ENCODE data around the gene SUMO3. TPM values are rescaled to one million over a fixed set of nuclear protein-coding genes. Genes with fewer than 3 reads are reported as not detected.

SUMO3 gene
- total RNA-seq, 1 donor from 2014 or later = 66.0 TPM

DNA sequence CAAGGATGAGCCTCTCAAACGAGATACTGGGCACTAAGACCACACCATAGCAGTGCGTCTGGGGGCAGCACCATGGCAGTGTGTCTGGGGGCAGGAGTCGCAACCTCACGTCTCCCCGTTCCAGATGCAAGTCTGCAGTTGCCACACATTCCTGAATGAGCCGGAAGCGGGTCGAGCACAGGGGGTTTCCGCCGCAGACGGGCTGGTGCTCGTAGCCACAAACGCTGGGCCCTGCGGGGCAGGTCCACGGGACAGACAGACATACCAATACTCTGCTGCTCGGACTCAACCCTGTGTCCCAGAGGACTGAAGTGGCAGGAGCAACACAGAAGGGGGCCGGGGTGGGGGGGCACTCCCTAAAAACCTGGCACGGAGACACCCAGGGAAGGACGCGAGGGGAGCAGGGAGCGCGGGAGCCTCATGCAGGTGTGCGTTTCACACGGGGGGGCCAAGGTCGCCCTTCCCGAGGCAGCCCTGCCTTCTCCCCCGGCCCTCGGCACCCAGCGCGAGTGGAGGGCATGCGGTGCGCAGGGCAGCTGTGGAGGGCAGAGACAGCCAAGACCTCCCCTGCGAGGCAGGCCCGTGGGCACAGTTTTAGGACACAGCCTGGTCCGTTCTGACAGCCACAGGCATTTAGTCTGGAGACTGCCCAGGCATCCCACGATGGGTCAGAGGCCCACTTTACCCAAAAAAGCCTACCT is 31.1 kb upstream of the SUMO3 start:
- intact Hi-C loops (cut with DNase I) = no loop called here
- DNase-seq (ENCODE audit: low spot score) = no peak

- intact Hi-C loops (cut with DNase I) = no loop called here
- DNase-seq (ENCODE audit: low spot score) = no peak
Measured at GRCh38 chr21:44847261-44848056, 29.6 kb upstream of the SUMO3 start.

- intact Hi-C loops (cut with DNase I) = no loop called here
- DNase-seq (ENCODE audit: low spot score) = peak; percentile 83
Measured at GRCh38 chr21:44846485-44847260, 28.8 kb upstream of the SUMO3 start.

GRCh38 chr21:44846224-44846484 is 28.3 kb upstream of the SUMO3 start:
- intact Hi-C loops (cut with DNase I) = no loop called here
- no peak for DNase-seq (ENCODE audit: low spot score)

GRCh38 chr21:44845418-44846223 is 27.8 kb upstream of the SUMO3 start:
- intact Hi-C loops (cut with DNase I) = no loop called here
- peak; percentile 87 for DNase-seq (ENCODE audit: low spot score)

GRCh38 chr21:44844256-44844655 is 26.4 kb upstream of the SUMO3 start:
- intact Hi-C loops (cut with DNase I) = no loop called here
- DNase-seq (ENCODE audit: low spot score) = no peak

DNA sequence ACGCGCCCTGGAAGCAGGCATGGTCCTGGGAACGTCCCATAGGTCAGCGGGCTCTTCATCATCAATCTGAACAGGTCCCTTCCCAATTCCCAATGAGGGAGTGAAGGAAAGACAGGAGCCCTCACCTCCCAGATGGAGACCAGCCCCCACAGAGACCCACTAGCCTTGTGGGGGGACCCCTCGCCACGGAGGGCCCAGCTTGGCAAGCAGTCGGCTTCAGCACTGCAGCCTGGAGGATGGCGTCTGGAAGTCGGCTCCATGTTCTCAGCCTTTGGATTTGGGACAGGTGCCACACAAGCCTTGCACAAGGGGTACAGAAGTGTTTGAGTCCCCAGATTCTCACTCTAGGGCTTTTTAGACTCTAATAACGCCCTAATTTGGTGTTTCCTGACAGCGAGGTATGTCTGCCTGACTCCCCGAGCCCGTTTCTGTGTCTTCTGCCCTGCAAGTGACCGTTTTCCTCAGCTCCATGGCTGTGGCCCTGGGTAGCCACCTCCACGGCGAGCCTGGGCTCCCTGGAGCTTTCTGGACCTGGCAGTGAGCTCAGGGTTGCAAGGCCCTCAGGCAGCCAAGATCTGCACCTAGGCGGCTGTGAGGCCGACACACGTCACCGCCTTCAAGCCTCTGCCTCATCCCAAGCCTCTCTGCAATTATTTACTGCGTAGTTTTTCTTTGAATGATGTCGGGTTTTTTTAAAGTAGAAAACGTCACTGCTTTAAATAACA is 25.0 kb upstream of the SUMO3 start:
- intact Hi-C loops (cut with DNase I) = no loop called here
- no peak for DNase-seq (ENCODE audit: low spot score)

GRCh38 chr21:44842087-44842486 is 24.2 kb upstream of the SUMO3 start:
- intact Hi-C loops (cut with DNase I) = no loop called here
- no peak for DNase-seq (ENCODE audit: low spot score)

DNA sequence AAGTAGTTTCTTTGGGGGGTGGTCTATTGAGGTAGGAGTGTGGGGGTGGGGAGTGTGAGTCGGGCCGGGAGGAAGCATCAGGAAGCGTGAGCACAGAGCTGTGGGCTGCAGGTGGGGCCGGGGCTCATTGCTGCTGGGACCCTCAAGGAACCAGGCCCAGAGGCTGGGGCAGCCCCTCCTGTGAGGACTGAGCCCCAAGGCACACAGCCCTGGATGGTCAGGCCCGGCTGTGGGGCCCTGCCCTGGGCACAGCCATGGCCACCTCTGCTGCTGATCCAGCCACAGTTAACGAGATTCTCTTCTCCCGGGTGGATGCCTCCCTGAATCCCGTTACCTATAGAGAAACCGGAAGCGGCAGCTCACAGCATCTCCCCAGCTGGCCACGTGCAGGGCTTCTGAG is 22.9 kb upstream of the SUMO3 start:
- intact Hi-C loops (cut with DNase I) = no loop called here
- no peak for DNase-seq (ENCODE audit: low spot score)

- DNase-seq (ENCODE audit: low spot score) = no peak
- intact Hi-C loops (cut with DNase I) = no loop called here
Measured at GRCh38 chr21:44838951-44839350, 21.1 kb upstream of the SUMO3 start.

- intact Hi-C loops (cut with DNase I) = no loop called here
- no peak for DNase-seq (ENCODE audit: low spot score)
Measured at GRCh38 chr21:44838039-44838895, 20.4 kb upstream of the SUMO3 start.

GRCh38 chr21:44837537-44837936 is 19.7 kb upstream of the SUMO3 start:
- intact Hi-C loops (cut with DNase I) = no loop called here
- no peak for DNase-seq (ENCODE audit: low spot score)

GRCh38 chr21:44836666-44837471 is 19.0 kb upstream of the SUMO3 start:
- intact Hi-C loops (cut with DNase I) = no loop called here
- no peak for DNase-seq (ENCODE audit: low spot score)

DNA sequence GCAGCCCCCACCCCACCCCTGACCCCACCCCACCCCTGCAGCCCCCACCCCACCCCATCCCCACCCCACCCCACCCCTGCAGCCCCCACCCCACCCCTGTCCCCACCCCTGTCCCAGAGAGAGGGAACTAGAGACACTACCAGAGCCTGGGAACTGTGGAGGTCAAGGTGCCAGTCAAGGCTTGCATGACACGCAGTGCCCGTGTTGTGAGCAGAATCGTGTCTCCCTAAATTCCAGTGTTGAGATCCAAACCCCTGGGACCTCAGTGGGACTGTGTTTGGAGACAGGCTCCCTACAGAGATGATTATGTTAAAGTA is 18.4 kb upstream of the SUMO3 start:
- no peak for DNase-seq (ENCODE audit: low spot score)
- intact Hi-C loops (cut with DNase I) = no loop called here

DNA sequence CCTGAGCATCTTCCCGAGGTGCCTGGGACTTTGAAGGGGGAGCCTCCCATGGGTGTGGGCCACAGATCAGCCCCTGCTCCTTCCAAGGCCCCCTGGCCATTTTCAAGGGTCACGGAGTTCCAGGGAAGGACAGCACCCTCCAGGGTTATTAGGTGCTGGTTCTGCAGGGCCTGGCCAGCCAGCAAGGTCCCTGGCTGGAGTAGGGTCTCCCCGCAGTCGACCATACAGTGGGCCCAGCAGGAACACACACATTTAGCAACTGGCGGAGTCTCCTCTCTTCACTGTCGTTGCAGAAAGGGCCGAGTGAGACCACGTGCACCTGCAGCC is 17.7 kb upstream of the SUMO3 start:
- intact Hi-C loops (cut with DNase I) = no loop called here
- no peak for DNase-seq (ENCODE audit: low spot score)

DNA sequence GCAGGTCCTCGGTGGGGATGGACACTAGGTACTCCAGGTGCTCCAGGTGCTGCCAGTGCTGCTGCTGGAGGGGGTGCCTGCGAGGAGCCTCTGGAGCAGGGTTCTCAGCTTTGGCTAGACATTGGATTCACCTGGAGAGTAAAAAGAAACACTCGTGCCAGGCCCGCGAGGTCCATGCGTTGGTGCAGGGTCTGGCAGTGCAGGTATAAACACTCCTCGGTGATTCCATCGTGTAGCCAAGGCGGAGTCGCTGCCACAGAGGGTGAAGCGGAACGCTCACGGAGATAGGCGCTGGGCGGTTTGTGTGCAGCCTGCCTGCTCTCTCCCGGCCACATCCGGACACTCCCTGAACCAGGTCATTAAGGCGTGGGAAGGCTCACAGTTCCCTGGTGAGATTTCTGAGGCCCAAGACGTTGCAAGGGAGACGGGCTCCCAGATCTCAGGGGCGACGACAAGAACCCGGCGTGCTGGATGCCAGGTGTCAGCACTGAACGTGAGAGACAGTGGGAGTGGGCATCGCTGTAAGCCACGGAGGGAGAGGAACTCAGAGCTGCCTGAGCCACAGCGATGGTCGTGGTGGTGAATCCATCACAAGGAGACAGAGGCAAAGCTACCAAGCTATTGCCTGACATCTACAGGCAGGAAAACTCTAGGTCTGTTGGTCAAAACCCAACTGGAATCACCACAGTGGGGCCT is 17.2 kb upstream of the SUMO3 start:
- intact Hi-C loops (cut with DNase I) = no loop called here
- no peak for DNase-seq (ENCODE audit: low spot score)

- DNase-seq (ENCODE audit: low spot score) = no peak
- intact Hi-C loops (cut with DNase I) = no loop called here
Measured at GRCh38 chr21:44834231-44834950, 16.5 kb upstream of the SUMO3 start.

Data from cardiac septum (tissue), 1 donor.